Measurements from ENCODE around the gene PDGFC.

PDGFC gene

DNA sequence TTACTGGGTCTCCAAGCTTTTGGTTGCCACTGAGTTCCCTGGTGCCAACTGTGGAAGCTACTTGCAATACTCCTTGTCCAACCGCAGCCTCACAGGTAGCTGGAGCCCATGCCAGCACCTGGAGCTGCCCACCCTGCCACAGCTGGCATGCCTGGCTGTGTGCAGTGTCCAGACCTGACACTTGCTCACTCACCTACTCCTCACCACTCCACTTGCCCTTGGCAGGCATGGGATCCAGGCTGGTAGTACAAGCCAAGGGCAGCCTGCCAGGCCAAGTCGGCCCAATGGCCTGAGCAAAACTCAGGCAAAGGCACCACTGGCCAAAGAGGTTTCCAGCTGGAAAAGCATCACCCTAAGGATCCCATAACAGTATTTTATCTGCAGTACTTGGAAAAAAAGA lies 246.3 kb downstream of the PDGFC start:
- H3K27ac ChIP-seq = no peak overlapping the region
- no peak overlapping the region for H3K4me3 ChIP-seq

DNA sequence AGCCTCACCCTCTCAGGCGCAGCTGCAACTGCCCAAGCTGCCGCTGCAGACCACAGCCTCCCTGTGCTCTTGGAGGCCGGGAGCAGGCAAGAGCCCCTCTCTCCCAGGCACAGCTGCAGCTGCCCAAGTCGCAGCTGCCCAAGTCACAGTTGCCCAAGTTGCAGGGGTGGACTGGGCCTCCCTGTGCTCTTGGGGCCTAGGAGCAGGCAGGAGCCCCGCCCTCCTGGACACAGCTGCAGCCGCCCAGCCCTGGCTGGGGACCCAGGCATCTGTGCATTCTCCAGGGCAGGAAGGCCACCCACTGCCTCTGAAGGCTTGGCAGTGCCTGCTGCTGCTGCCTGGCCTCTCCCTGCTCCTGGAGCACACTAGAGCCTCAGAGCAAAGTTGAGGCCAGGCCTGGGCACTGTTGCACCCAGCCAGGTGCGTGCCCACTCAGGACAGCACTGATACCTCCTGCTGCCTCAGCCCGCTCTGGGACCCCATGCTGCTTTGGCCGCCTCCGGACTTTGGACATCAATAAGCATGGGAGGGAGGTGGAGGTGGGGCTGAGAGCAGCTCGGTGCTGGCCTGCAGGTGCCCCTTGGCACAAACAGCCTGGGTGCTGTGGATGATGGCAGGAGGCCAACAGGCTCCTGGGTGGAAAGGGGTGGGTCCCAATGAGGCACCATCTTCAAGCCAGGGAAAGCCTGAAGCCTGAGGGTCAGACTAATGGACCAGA lies 247.5 kb downstream of the PDGFC start:
- Histone ChIP-seq H3K4me3 (no peak overlapping the region), H3K27ac (no peak overlapping the region)

DNA sequence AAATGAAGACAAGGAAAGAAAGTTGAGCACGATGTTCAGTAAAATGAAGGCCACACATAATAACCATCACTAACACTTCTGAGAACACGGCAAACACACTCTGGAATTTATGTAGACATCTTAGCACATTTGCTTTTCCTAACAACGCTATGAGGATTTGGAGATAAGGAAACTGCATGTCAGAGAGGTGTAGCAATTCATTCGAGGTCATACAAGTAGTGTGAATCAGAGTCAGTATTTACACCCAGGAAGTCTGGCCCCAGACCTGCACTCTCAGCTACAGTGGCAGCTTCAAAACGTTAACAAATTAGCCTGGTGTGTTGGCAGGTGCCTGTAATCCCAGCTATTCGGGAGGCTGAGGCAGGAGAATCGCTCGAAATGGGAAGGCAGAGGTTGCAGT lies 253.4 kb downstream of the PDGFC start:
- no peak overlapping the region for H3K4me3 ChIP-seq

DNA sequence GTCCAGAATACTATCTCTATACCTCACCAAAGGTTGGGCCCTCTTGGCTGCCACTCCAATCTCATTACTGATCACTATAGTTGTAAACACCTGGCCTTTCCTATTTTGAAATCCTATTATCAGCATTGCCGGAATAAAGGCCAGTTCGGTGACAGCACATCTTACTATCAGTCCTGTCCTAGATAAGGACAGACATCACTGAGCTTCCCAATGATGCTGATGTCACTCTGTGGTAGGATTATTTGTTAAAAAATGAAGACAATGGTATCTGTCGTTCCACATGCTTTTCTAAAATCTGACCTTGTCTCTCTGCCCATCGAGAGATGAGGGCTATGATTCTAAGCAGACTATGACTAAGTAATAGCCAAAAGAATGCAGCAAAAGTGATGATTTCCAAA lies 260.4 kb downstream of the PDGFC start:
- Histone ChIP-seq H3K27ac (no peak overlapping the region), H3K4me3 (no peak overlapping the region)

More for the DNA sequence above, 253.4 kb downstream of the PDGFC start:
- H3K27ac ChIP-seq = no peak overlapping the region
